Mucosa of descending colon (tissue), 3 donors: ENCODE data around the gene BPGM. TPM values are rescaled to one million over a fixed set of nuclear protein-coding genes. Genes with fewer than 3 reads are reported as not detected.

Experiments used
- ATAC-seq: fragments of 200-7000 bp; cut with Tn5 transposase; one replicate; pipeline ENCODE4 v1.9.1; 2020; ENCODE audit warnings: mild to moderate bottlenecking, moderate library complexity
- DNase-seq, 3 donors: peaks; one replicate each; pipeline ENCODE4 v3.0.0-alpha.2; 2020
- H3K36me3 ChIP-seq: fragments of 200-600 bp; one replicate; pipeline ENCODE4 v1.8.0; 2021; ENCODE audit warnings: low read depth, mild to moderate bottlenecking
- H3K4me1 ChIP-seq: fragments of 200-600 bp; one replicate; pipeline ENCODE4 v1.8.0; 2021; ENCODE audit warnings: low read depth, mild to moderate bottlenecking
- H3K4me3 ChIP-seq: fragments of 200-600 bp; one replicate; pipeline ENCODE4 v1.8.0; 2021; ENCODE audit warnings: mild to moderate bottlenecking
- H3K9me3 ChIP-seq: fragments of 200-600 bp; one replicate; pipeline ENCODE4 v1.8.0; 2021; ENCODE audit warnings: mild to moderate bottlenecking
- intact Hi-C, 2 donors: fragments of 100-400 bp; cut with DNase I in 1 of 2; cut with micrococcal nuclease in 1 of 2; formaldehyde crosslinking; loops; one replicate each; pipeline versions ENCODE4 v1.11.0 to v1.11.1; 2022; cut with DNase I, micrococcal nuclease
- total RNA-seq, 3 donors: library from RNA; stranded (reverse); fragmentation: NEBNext Ultra II Directional in 2 of 3; extraction: Animal tissue kit (Norgen Biotek cat#: 25700) in 2 of 3; gene quantifications; one replicate each; pipeline versions ENCODE4 v1.2.1 to v1.2.4, GENCODE V29; 2021 to 2023
- TF ChIP-seq, protein P1 (sequence below): fragments of 200-600 bp; IDR thresholded peaks from one replicate; pipeline ENCODE4 v1.8.0; 2022; ENCODE audit warnings: antibody characterized with exemption, mild to moderate bottlenecking
- donor health status: DM: no; HTN: no; CAD: no; lungs with moderate emphysema.
- donor health status: DM: no; HTN: no; CAD: no.
- donor health status: DM: no; HTN: yes; CAD: no.

BPGM gene
- total RNA-seq, 3 donors from 2014 or later, result 9.4 to 17.3 (median 9.4) TPM

DNA sequence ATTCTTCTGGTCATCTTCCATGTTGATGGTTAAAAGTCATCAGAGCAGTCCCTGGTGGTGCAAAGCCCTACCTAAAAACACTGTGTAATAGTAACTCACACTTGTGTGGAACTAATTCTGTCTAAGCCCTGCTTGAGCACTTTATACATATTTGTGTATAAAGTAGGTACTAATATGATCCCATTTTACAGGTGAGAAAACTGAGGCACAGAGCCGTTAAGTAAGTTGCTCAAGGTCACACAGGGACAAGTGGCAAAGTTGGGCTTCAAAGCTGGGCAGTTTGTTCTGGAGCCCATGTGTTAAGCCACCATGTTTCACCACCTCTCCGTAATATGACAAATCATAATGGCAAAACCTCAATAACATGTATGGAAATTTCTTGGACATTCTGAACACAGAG is 48.1 kb downstream of the BPGM start:
- no peaks in the 10 kb centered on the region for H3K9me3 ChIP-seq
- ATAC-seq (no peak), DNase-seq (no peak)
- no peak overlapping the region for H3K4me3 ChIP-seq
- intact Hi-C loops, result loop anchor here in 1 of 2 donors (10.0 kb wide), 1 partner anchor 260 kb away; no protein-coding TSS in a partner anchor
- no peaks in the 10 kb centered on the region for H3K4me1 ChIP-seq
- no peaks in the 10 kb centered on the region for H3K36me3 ChIP-seq
- TF ChIP-seq, protein P1, sequence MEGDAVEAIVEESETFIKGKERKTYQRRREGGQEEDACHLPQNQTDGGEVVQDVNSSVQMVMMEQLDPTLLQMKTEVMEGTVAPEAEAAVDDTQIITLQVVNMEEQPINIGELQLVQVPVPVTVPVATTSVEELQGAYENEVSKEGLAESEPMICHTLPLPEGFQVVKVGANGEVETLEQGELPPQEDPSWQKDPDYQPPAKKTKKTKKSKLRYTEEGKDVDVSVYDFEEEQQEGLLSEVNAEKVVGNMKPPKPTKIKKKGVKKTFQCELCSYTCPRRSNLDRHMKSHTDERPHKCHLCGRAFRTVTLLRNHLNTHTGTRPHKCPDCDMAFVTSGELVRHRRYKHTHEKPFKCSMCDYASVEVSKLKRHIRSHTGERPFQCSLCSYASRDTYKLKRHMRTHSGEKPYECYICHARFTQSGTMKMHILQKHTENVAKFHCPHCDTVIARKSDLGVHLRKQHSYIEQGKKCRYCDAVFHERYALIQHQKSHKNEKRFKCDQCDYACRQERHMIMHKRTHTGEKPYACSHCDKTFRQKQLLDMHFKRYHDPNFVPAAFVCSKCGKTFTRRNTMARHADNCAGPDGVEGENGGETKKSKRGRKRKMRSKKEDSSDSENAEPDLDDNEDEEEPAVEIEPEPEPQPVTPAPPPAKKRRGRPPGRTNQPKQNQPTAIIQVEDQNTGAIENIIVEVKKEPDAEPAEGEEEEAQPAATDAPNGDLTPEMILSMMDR, result no peak

DNA sequence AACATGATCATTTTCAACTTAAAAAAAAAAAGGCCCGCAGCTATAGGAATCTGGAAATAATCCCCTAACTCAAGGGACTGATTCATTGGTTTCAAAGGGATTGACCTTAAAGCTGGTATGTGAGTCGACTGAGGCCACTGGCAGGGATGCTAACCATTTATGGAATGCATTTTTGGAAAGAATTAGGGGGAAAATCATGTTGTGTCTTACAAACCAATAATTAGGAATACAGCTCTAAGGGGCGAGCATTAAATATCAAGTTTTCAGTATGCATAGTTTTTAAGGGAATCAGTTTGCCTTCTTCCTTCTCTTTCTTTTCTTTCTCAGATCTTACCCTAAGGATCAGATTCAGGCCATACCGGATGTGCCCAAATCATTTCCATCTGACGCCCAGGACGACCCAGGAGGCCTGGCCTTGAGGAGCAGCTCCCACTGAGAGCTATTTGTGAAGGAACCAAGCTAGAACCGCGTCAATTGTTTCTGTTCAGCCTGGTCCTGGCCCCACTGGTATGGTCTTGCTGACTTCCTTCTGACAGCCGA is 48.7 kb downstream of the BPGM start:
- no peak for ATAC-seq
- no peaks in the 10 kb centered on the region for H3K36me3 ChIP-seq
- DNase-seq, result no peak
- no peaks in the 10 kb centered on the region for H3K9me3 ChIP-seq
- no peak overlapping the region for H3K4me3 ChIP-seq
- H3K4me1 ChIP-seq, result no peaks in the 10 kb centered on the region
- intact Hi-C loops, result loop anchor here in 1 of 2 donors (10.0 kb wide), 1 partner anchor 259 kb away; no protein-coding TSS in a partner anchor
- TF ChIP-seq, protein P1, result no peak

DNA sequence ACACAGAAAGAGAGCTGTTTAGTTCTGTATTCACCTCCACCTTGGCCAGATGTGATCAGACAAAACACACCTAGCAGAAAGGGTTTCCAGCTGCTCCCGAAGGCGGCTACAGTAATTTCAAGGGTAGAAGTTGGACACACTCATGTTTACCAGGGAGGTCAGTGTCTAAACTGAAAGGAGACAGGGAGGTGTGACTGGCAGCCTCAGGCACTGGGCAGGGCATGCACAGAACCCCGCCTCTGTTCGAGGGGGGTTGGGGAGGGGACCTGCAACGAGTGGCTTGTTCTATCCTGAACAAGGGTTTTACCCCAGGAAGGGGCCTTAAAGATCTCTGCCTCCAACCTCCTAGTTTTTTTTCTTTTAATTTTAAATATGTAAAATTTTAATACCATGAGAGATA is 49.6 kb downstream of the BPGM start:
- peak; percentile 20 for ATAC-seq

DNA sequence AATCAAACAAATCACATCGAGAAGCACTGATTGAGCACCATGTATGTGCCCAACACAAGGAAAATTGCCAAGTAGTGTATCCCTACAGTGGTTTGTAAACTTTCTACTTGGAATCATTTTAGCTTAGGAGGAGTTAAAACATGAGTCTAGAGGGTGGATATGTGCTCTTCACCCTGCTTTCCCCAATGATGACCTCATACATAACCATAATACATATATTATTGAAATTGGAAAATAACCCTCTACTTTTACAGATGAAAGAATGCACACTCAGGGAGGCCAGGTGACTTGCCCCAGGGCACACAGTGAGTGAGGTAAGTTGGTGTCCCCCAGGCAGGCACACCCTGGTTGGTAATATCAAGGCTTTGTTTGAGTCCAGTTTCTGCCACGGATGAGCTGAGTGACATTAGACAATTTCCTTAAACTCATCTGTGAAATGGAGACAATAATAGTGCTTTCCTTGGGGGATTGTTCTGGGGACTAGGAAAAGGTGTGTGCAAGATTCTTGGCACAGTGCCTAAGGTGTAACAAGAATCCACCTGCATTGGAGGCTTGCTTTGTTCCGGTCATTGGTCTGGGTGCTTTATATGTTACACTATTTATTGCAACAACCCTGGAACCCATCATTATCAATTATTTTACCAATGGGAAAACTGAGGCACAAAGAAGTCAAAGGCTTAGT is 50.7 kb downstream of the BPGM start:
- TF ChIP-seq, protein P1, result no peak
- no peak for ATAC-seq
- intact Hi-C loops, result loop anchor here in 1 of 2 donors (10.0 kb wide), 1 partner anchor 257 kb away; no protein-coding TSS in a partner anchor

More for the DNA sequence above, 49.6 kb downstream of the BPGM start:
- TF ChIP-seq, protein P1, result no peak
- no peak for DNase-seq
- H3K36me3 ChIP-seq, result no peaks in the 10 kb centered on the region
- H3K9me3 ChIP-seq, result no peaks in the 10 kb centered on the region
- no peak overlapping the region for H3K4me3 ChIP-seq
- intact Hi-C loops, result loop anchor here in 1 of 2 donors (10.0 kb wide), 1 partner anchor 259 kb away; no protein-coding TSS in a partner anchor
- no peaks in the 10 kb centered on the region for H3K4me1 ChIP-seq

DNA sequence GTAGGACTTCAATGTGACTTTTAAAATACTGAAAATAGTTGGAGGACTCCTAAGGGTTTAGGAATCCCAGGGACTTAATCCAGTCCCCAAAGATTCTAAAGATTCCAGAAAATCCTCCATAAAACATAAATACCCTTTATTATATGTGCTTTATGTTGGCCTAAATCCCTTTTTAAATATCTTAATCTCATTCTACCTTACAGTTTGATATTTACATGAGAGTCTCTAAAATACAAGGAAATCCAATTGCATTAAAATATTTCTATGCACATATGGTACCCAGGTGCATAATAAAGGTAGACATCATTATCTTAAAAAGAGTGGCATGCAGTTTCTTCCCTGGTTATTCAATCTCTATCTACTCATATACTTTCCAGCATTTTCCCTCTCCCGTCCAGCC is 51.8 kb downstream of the BPGM start:
- H3K36me3 ChIP-seq, result no peaks in the 10 kb centered on the region
- no peaks in the 10 kb centered on the region for H3K9me3 ChIP-seq
- H3K4me1 ChIP-seq, result no peaks in the 10 kb centered on the region
- intact Hi-C loops, result loop anchor here in 1 of 2 donors (10.0 kb wide), 1 partner anchor 256 kb away; no protein-coding TSS in a partner anchor
- TF ChIP-seq, protein P1, result no peak
- ATAC-seq, result no peak
- H3K4me3 ChIP-seq, result no peak overlapping the region
- no peak for DNase-seq

More for the DNA sequence above, 50.7 kb downstream of the BPGM start:
- H3K4me1 ChIP-seq, result no peaks in the 10 kb centered on the region
- no peaks in the 10 kb centered on the region for H3K9me3 ChIP-seq
- H3K4me3 ChIP-seq, result no peak overlapping the region
- no peak for DNase-seq
- H3K36me3 ChIP-seq, result no peaks in the 10 kb centered on the region
